ENCODE results near the gene CRYL1. TPM values are rescaled to one million over a fixed set of nuclear protein-coding genes. Genes with fewer than 3 reads are reported as not detected.

Gene CRYL1
- total RNA-seq, 1 donor: 21.3 TPM

- no peak for DNase-seq (ENCODE audit: low read depth)
- TF ChIP-seq, protein P1, sequence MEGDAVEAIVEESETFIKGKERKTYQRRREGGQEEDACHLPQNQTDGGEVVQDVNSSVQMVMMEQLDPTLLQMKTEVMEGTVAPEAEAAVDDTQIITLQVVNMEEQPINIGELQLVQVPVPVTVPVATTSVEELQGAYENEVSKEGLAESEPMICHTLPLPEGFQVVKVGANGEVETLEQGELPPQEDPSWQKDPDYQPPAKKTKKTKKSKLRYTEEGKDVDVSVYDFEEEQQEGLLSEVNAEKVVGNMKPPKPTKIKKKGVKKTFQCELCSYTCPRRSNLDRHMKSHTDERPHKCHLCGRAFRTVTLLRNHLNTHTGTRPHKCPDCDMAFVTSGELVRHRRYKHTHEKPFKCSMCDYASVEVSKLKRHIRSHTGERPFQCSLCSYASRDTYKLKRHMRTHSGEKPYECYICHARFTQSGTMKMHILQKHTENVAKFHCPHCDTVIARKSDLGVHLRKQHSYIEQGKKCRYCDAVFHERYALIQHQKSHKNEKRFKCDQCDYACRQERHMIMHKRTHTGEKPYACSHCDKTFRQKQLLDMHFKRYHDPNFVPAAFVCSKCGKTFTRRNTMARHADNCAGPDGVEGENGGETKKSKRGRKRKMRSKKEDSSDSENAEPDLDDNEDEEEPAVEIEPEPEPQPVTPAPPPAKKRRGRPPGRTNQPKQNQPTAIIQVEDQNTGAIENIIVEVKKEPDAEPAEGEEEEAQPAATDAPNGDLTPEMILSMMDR (IDR thresholded peaks at IDR 0.05; ENCODE audit: insufficient read depth, low read length): no peak
- H3K4me3 ChIP-seq (ENCODE audit: low read depth, low read length): no peak overlapping the region
These were observed 28.5 kb downstream of the CRYL1 start for GRCh38 chr13:20497006-20497775.

DNA sequence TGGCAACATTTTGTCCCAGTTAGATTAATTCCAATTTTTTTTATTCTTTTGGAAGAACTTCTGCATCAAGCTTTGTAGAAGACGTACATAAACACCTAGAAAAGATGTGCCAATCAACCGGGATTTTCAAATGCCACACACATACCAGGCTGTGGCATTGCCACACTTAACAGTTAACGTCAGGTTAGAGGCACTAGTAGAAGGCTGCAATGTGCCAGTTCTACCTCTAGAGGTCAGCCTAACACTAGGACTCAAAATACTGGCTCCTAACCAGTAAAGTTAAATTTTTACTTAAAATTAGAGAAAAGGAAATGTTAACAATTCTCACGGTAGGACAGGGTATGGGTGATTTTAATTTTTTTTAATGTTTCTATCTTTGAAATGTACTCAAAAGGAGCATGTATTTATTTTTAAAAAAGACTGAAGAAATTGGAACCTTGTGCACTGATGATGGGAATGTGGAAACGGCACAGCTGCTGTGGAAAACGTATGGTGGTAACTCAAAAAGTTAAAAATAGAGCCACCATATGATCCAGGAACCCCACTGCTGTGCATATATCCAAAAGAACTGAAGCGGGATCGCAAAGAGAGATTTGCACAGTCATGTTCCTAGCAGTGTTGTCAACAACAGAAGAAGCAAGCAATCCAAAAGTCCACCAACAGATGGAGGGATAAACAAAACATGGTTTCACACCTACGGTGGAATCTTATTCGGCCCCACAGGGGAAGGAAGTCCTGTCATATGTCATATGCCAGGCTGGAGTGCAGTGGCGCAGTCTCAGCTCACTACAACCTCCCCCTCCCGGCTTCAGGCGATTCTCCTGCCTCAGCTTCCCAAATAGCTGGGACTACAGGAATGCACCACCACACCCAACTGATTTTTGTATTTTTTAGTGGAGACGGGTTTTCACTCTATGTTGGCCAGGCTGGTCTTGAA is 30.3 kb downstream of the CRYL1 start:
- TF ChIP-seq, protein P1 (IDR thresholded peaks at IDR 0.05; ENCODE audit: insufficient read depth, low read length): peak; percentile 96
- H3K4me3 ChIP-seq (ENCODE audit: low read depth, low read length): no peak overlapping the region
- DNase-seq (ENCODE audit: low read depth): peak; percentile 83

- H3K4me3 ChIP-seq (ENCODE audit: low read depth, low read length): no peak overlapping the region
- DNase-seq (ENCODE audit: low read depth): no peak
These were observed 31.0 kb downstream of the CRYL1 start for GRCh38 chr13:20494656-20495055.

DNA sequence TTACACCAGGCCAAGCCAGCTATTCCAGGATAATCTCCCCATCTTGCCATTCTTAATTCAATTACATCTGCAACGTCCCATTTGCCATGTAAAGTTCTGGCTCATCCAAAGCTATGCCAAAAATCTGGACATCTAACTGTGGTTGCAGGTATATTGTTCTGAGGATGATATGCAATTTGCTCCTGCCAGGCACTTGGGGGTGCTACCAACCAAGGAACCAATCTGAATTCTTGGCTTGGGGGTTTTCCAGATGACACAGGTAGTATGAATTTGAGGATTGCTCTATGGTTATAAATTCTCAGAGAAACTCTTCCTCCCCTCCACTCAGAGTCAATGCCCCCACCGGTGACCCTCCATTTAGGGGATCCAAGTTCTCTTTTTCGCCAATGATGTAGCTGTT is 33.0 kb downstream of the CRYL1 start:
- no peak overlapping the region for H3K4me3 ChIP-seq (ENCODE audit: low read depth, low read length)
- peak; percentile 65 for DNase-seq (ENCODE audit: low read depth)
- TF ChIP-seq, protein P1 (IDR thresholded peaks at IDR 0.05; ENCODE audit: insufficient read depth, low read length): peak; percentile 71

More at GRCh38 chr13:20494656-20495055, 31.0 kb downstream of the CRYL1 start:
- TF ChIP-seq, protein P1 (IDR thresholded peaks at IDR 0.05; ENCODE audit: insufficient read depth, low read length): no peak

DNA sequence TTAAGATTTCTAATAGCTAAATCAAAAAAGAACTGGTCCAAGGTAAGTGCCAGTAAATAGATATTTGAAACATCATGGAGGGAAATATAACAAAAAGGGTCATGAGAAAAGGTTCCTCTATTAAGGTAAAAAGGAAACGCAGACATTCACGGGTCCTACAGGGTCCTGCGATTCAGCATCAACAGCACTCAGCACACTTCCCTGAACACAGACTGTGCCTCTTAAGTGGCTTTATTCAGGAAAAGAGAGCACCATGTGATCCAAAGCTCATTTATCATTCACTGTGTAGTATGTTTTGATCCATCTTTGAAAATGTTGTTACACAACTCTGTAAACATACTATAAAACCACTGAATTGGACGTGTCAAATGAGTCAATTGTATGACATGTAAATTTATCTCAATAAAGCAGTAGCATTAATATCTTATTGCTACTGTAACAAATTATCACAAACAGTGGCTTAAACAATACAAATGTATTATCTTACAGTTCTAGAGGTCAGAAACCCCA is 33.7 kb downstream of the CRYL1 start:
- DNase-seq (ENCODE audit: low read depth): no peak
- H3K4me3 ChIP-seq (ENCODE audit: low read depth, low read length): no peak overlapping the region
- TF ChIP-seq, protein P1 (IDR thresholded peaks at IDR 0.05; ENCODE audit: insufficient read depth, low read length): no peak

GRCh38 chr13:20489185-20489820 is 36.4 kb downstream of the CRYL1 start:
- DNase-seq (ENCODE audit: low read depth): no peak
- H3K4me3 ChIP-seq (ENCODE audit: low read depth, low read length): no peak overlapping the region
- TF ChIP-seq, protein P1 (IDR thresholded peaks at IDR 0.05; ENCODE audit: insufficient read depth, low read length): no peak

Measured in fibroblast of the aortic adventitia (primary cell).